Muscle of arm (tissue), 12 donors: Measurements from ENCODE around the gene KIAA1191. TPM values are rescaled to one million over a fixed set of nuclear protein-coding genes. Genes with fewer than 3 reads are reported as not detected.

ENCODE experiments used
- DNase-seq: peaks from one replicate; pipeline ENCODE4 v3.0.0-alpha.2; 2013
- polyA plus RNA-seq, 12 donors: library from polyadenylated mRNA; unstranded; fragments of 120-200 nt; gene quantifications; one replicate each; pipeline ENCODE4 v1.2.1, GENCODE V29; 2013; ENCODE audit not compliant: insufficient read length in 12 of 12

The KIAA1191 gene
- polyA plus RNA-seq, 12 donors, result 30.5 to 77.7 (median 65.3) TPM; not detected in 1

- DNase-seq, result no peak
These were observed 31.0 kb upstream of the KIAA1191 start for GRCh38 chr5:176392526-176392925.

- no peak for DNase-seq
These were observed 30.4 kb upstream of the KIAA1191 start for GRCh38 chr5:176391999-176392398.

GRCh38 chr5:176391479-176391878 is 29.9 kb upstream of the KIAA1191 start:
- no peak for DNase-seq

GRCh38 chr5:176389135-176390123 is 27.9 kb upstream of the KIAA1191 start:
- DNase-seq, result no peak

DNA sequence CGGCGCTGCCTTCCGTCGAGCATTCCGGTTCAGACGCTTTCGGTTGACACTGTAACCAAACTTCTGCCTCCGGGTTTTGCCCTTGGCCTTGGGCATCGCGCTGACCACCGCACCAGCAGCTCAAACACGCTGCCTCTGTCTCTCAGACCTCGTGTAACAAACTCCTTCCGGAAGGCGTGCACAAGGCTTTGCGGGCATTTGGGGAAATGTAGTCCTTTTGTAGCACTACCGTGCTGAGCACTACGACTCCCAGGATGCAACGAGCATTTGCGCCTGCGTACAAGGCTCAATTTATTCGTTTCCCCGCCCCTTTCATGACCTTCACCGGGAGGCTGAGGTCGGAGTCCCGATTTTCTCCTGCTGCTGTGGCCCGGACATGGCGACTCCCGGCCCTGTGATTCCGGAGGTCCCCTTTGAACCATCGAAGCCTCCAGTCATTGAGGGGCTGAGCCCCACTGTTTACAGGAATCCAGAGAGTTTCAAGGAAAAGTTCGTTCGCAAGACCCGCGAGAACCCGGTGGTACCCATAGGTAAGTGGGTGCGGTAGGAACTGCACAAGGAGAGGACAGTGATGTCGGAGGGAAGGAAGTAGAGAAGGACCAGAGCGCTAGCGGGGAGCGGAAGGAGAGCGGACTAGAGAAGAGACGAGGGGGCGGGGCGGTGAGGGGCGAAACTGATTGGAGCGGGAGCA is 27.0 kb upstream of the KIAA1191 start, which contains the start of the genes HIGD2A and NOP16:
HIGD2A (plus strand) TSS at position 308 of the 691 bp plus-strand sequence; CDS start at position 377, 69 bp downstream.
NOP16 (minus strand) TSS at position 155 of the 691 bp plus-strand sequence; CDS start at position 96, 59 bp downstream.
- peak; percentile 99 for DNase-seq

DNA sequence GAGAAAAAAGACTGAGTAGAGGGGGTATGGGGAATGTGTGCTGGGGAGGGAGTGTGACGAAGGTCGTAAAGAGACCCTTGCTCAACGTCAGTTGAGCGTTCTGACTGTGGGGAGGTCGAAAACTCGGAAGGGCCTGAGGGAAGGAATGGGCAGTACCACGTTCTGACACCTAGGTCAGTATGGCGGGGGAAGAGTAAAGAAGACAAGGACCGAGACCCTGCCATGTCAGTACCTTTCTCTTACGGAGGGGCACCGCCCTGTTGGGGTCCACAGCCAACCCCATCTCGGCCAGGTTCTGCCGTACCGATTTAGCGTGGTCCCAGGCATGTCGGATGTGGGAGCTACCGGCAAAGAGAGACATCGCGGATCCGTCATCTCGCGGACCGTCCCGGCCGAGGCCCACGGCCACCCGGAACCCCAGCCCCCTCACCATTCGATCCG is 26.5 kb upstream of the KIAA1191 start:
- DNase-seq, result no peak

- DNase-seq, result no peak
These were observed 25.9 kb upstream of the KIAA1191 start for GRCh38 chr5:176387384-176387925.

DNA sequence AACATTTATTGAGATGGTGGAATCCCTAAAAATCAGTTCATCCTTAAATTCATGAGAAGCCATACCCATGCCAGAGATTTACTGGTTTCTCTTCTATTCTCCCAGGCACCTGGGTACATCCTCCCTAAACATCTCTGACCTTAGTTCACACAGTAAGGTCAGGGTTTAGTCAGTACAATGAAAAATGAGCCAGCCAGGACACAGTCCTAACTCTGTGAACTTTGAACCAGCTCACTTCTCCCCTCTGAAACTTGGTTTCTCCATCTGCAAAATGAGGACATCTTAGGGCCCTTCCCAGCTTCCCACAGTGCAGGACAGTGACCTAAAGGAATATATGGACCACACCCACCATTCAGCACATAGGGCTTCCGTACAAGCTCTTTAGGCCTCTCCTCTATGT is 24.9 kb upstream of the KIAA1191 start:
- no peak for DNase-seq

DNA sequence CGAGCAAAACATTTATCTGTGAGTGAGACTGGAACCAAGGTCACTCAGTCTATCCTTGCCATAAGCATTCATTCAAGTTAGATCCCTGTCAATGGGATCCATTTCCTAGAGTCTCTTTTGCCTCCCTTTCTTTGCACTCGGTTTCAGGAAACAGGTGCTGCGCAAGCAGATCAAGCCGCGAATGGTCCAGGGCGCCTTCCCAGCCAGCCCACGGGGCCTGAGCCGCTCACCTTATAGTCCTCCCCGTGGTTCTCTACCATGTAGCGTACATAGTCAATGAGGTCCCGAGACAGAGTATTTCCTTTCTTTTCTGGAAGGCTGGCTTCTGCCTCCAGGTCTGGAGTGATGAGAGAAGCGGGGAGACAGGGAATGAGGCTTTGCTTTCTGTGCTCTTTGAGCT is 23.4 kb upstream of the KIAA1191 start:
- no peak for DNase-seq

DNA sequence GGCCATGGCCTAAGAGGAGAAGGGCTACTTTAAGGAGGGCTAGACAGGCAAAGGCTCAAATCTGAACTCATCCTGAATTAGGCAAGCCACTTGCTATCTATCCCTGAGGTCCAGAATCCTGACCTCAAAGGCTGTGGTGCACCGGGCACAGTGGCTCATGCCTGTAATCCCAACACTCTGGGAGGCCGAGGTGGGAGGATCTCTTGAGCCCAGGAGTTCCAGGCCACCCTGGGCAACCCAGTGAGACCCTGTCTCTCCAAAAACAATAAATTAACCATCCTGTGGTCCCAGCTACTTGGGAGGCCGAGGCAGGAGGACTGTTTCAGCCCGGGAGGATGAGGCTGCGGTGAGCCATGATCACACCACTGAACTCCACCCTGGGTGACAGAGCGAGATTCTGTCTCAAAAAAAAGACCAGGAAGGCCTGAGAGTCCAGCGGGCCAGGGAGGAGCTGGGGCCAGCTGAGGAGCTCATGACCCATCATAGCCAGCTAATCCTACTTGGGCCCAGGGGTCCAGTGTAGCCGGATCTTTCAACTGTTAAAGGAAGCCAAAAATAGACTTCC is 22.9 kb upstream of the KIAA1191 start:
- DNase-seq, result no peak

GRCh38 chr5:176383961-176384360 is 22.4 kb upstream of the KIAA1191 start:
- DNase-seq, result no peak

- no peak for DNase-seq
These were observed 21.8 kb upstream of the KIAA1191 start for GRCh38 chr5:176383248-176383905.

GRCh38 chr5:176382721-176383120 is 21.2 kb upstream of the KIAA1191 start:
- DNase-seq, result no peak

DNA sequence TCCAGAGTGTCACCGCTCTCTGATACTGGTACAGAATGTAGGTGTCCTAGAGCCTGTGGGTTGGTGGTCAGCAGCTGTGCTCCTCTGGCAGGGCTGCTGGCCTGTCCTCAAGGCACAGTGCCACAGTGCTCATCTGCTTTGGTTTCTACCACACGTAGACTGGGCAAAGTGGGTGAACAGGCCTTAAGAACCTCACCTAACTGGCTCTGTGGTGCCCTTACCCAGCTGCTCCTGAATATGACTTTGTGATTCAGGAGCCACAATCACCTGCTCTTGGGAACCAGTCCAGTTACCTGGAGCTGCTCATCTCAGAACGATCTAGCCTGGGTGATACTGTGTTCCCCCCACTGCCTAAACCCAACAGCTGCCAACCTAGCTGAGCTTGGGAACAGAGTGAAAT is 20.4 kb upstream of the KIAA1191 start:
- no peak for DNase-seq

- no peak for DNase-seq
These were observed 19.9 kb upstream of the KIAA1191 start for GRCh38 chr5:176381423-176381822.

- no peak for DNase-seq
These were observed 18.3 kb upstream of the KIAA1191 start for GRCh38 chr5:176379881-176380280.

DNA sequence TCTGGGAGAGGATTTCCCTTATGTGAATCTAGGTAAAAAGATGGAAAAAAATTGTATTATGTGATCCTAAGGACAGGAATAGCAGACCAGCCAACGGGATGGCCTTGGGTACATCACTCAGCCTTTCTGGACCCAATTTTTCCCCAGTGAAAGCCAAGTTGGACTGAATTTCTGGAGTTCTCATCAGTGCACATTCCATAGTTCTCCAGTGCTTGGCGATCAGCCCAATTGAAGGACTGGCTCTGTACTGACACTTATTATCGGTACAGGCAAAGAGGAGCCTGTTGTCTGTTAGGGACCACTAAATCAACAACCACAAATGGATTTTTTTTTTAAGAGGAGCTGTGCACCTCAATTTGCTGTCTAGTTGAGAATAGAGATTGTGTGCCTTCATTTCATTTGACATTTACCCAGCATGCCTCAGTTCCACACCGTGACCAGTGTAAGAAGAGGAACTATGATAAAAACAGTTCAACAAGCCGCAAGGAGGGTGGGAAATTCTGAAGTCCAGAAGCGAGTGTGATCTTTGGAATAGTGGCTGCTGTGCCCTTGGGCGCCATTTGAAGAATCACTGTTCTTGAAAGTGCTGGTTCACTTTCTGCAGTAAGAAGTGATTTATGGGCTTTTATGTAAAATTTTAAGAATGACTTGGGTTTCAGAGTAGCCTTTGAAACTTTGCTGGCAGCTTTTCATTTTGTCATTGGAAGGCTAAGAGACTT is 11.7 kb upstream of the KIAA1191 start:
- DNase-seq, result peak; percentile 41

DNA sequence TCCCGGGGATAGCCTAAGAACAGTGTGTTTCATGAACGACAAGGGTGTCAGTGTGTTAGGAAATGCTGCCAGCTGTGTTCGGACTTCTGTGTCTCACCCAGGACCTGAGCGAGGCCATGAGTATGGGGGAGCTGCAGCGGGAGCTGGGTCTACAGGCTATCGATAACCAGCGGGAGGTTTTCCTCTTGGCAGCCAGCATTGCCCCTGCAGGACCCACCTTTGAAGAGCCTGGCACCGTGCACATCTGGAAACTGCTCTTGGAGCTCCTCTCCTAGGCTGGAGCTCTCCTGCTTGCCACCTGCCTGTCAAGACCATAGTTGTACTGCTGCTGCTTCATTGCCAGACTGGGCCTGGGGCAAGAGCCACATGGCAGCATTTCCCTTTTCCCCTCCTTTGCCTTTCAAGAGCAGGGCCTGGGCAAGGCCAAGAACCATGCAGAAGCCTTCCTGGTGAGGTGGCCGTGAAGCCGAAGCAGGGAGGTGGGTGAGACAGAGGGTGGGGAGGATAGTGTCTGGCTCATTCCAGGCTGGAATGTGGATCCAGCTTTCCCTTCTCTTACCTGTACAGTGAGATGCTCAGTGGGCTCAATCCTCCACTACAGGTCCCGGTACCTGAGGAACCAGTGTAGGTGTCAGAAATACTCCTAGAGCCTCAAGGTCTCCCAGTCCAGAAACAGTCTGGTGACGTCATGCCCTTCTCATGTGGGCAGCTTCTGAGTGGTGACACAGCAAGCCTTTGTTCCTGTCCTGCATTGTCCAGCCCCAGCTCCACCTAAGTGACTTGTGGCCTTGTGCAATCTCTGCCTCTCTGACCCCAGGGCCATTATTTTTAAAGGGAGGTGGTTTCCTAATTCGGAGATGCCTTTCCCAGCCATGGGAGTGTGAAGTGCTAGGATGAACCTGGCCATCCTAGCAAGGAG is 10.3 kb upstream of the KIAA1191 start:
- DNase-seq, result no peak

- DNase-seq, result no peak
These were observed 8.6 kb upstream of the KIAA1191 start for GRCh38 chr5:176369934-176370711.
